Epithelial cell of proximal tubule (primary cell): ENCODE results near the gene RERE. TPM values are rescaled to one million over a fixed set of nuclear protein-coding genes. Genes with fewer than 3 reads are reported as not detected.

Experiments
- DNase-seq: peaks from one replicate; pipeline ENCODE4 v3.0.0-alpha.2; 2011; ENCODE audit warnings: low read depth
- H3K4me3 ChIP-seq: 2 replicates; pipeline ENCODE4 v1.5.1; 2011; ENCODE audit warnings: low read depth, mild to moderate bottlenecking, low read length
- total RNA-seq: library from RNA; depleted of rRNA; stranded (reverse); fragments of >200 nt; gene quantifications from 2 replicates; pipeline ENCODE4 v1.2.3, GENCODE V29; 2015
- TF ChIP-seq, protein P1 (sequence below): conservative IDR thresholded peaks from 2 replicates; pipeline ENCODE4 v1.5.1; 2012; ENCODE audit warnings: low read depth, mild to moderate bottlenecking, low read length

Gene RERE
- total RNA-seq, 1 donor from 2014 or later: 18.0 TPM

DNA sequence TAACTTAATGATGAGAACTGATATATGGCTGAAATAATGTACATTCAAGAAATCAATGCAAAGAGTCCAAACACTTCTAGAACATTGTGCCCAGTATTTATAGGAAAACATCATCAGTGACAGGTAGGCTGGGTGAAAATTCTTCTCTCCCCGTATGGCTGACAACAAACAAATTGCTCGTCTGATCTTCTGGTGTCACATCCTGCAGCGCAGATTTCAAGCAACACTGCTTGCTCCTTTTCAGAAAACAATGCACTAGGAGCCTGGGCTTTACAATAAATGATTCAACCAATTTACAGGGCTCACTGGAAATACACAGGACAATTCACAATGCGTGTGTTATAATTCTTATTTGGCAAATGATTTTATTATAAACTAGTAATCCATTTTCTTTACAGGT lies 185.3 kb downstream of the RERE start:
- no peak for DNase-seq
- H3K4me3 ChIP-seq: no peak overlapping the region
- TF ChIP-seq, protein P1, sequence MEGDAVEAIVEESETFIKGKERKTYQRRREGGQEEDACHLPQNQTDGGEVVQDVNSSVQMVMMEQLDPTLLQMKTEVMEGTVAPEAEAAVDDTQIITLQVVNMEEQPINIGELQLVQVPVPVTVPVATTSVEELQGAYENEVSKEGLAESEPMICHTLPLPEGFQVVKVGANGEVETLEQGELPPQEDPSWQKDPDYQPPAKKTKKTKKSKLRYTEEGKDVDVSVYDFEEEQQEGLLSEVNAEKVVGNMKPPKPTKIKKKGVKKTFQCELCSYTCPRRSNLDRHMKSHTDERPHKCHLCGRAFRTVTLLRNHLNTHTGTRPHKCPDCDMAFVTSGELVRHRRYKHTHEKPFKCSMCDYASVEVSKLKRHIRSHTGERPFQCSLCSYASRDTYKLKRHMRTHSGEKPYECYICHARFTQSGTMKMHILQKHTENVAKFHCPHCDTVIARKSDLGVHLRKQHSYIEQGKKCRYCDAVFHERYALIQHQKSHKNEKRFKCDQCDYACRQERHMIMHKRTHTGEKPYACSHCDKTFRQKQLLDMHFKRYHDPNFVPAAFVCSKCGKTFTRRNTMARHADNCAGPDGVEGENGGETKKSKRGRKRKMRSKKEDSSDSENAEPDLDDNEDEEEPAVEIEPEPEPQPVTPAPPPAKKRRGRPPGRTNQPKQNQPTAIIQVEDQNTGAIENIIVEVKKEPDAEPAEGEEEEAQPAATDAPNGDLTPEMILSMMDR: no peak

DNA sequence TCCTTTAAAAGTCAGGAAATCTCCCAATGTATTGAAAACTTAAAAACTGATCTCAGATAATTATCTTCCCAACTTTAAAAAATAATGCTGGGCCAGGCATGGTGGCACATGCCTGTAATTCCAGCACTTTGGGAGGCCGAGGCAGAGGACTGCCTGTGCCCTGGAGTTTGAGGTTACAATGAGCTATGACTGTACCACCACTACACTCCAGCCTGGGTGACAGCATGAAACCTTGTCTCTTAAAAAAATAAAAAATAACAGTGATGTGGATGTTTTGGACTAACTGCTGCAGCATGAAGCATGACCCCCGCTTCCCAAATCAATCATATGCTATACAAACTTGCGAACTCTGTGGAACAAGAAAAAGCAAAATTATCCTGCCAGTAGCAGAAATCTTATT lies 186.3 kb downstream of the RERE start:
- TF ChIP-seq, protein P1: no peak
- DNase-seq: no peak

DNA sequence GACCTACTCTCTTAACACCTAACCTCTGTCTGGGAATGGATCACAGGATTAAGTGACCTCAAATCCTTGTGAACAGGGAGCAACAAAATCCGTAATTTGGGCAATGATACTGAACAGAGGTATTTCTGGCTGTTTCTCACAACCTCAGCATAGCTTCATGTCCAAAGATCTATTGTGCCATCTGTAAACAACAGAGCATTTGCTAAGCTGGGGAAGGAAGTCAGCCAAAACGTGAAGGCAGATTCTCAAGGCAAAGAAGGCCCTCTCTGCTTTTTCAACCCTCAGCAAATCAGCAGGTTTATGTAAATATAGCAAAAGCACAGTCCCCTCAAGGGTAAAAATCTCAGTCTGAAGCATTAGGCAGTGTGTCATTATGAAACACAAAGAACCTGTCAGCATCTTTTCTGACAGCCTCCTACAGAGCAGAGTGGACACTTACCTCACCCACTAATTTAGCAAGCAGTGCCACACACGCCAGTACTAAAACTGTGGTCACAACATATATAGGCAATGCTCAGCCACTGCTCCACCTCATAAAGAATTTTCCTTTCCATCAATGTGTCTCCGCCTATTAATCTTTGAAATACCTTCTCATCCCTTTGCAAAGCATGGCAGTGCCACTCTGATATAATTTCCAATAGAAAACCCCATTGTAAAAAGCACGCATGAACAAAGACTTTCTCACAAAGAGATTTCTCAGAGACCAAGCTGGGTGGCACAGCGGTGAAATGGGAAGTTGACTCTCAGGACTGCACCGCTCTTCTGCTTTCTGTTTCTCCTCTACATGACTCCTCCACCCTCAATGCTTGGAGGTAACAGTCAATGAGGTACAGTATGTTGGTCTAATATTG lies 188.0 kb downstream of the RERE start:
- H3K4me3 ChIP-seq: no peak overlapping the region
- DNase-seq: no peak
- TF ChIP-seq, protein P1: no peak

More for the DNA sequence above, 186.3 kb downstream of the RERE start:
- no peak overlapping the region for H3K4me3 ChIP-seq

DNA sequence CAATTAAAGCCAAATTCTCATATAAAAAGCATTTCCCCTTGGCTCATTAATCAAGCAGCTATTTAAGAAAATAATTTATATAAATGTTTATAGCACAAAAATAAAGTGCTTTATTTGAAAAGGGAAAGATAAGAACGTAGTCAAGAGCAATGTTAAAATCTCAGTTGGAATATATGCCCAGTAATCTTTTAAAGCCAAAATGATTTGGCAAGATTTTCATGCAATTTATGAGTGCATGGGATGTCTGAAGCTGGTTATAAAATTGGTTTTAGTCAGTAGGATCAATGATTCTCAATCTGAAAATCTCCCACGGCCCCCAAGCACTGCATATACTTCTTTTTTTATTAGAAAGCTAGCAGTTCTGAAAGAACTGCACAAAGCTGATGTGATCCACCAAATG lies 188.8 kb downstream of the RERE start:
- TF ChIP-seq, protein P1: no peak
- DNase-seq: no peak
- H3K4me3 ChIP-seq: no peak overlapping the region

DNA sequence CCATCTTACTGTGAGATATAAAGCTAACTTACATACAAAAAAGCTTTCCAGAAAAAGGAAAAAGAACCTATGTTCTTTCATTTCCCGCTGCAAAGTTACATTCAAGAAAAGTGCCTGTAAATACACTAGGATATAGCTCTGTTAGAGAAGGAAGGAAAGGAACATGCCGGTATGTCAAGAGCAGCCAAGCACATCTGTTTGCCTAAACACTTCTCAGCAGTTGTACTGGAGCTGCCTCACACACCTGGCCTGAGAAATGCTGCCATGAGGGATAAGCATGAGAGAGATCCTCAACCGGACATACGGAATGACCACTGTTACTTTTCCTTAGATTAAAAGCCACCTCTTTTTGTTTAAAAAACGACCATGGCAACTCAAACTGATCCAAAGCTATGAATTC lies 189.7 kb downstream of the RERE start:
- DNase-seq: no peak
- TF ChIP-seq, protein P1: no peak
- H3K4me3 ChIP-seq: no peak overlapping the region

DNA sequence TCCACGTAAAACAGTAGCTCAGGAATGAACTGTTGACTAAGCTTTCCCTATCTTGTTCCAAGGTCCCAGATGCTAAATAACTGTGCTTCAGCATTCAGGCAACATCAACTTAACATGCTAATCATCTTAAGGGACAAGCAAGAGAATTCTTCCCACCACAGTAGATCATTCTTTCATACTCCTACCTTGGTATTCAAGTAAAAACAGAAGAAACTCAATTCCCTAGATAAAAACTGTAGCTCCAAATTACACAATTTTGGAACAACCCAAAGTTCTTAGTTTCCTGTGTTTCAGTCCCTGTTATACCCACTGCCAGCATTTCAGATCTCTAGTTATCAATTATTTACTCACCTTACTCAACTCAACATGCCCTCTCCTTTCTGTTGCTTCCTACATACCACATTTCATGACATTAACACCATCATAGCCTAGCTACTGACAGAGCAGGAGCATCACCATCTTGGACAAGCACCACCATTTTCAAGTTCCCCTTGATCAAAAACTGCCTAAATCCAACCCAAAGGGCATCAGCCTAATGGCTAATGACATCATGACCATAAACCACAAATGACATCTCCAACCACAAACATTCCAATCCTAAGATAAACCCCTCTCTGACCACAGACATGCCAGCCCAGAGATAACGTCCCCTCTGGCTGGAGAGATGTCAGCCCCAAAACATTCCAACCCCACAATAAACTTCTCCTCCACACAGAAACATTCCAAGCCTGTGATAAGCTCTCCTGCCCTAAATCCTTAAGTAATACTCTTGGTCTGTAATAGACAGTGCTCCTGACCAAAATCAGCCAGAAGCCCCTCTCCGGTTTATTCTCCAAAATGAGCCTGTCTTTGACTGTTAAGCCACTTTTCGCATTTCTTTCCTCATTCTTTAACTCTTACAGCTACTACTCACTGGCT lies 191.2 kb downstream of the RERE start:
- TF ChIP-seq, protein P1: no peak
- DNase-seq: peak; percentile 50
- H3K4me3 ChIP-seq: no peak overlapping the region
